RCC 7860 (cell line): ENCODE data around the gene NNAT.
"Not testable (repeated sequence)": the region's sequence is repeated elsewhere in the genome, so short reads cannot be mapped to it uniquely, and the experiment has no call there.

Source experiments
- DNase-seq: peaks from one replicate; pipeline ENCODE4 v3.0.0-alpha.2; 2015; ENCODE audit warnings: low spot score
- FAIRE-seq: peaks from 2 replicates; lab custom pipeline; 2012; peaks lifted over from hg19 to GRCh38; lab: Jason Lieb, UNC

NNAT gene

GRCh38 chr20:37538003-37538402 is 17.0 kb downstream of the NNAT start:
- DNase-seq, result no peak
- FAIRE-seq, result no peak

GRCh38 chr20:37539424-37539823 is 18.4 kb downstream of the NNAT start:
- no peak for DNase-seq
- no peak for FAIRE-seq

- no peak for DNase-seq
- FAIRE-seq, result no peak
These were observed 19.0 kb downstream of the NNAT start for GRCh38 chr20:37540001-37540400.

GRCh38 chr20:37540838-37541237 is 19.8 kb downstream of the NNAT start:
- FAIRE-seq, DNase-seq: not testable (repeated sequence)

GRCh38 chr20:37541326-37541725 is 20.3 kb downstream of the NNAT start:
- DNase-seq (no peak), FAIRE-seq (no peak)

GRCh38 chr20:37542281-37542680 is 21.2 kb downstream of the NNAT start:
- FAIRE-seq (no peak), DNase-seq (peak; percentile 54)

- FAIRE-seq (no peak), DNase-seq (no peak)
These were observed 22.8 kb downstream of the NNAT start for GRCh38 chr20:37543828-37544227.

- FAIRE-seq (no peak), DNase-seq (no peak)
These were observed 23.3 kb downstream of the NNAT start for GRCh38 chr20:37544386-37544785.

- DNase-seq (no peak), FAIRE-seq (no peak)
These were observed 24.5 kb downstream of the NNAT start for GRCh38 chr20:37545516-37545915.

GRCh38 chr20:37547912-37548311 is 26.9 kb downstream of the NNAT start:
- FAIRE-seq (no peak), DNase-seq (no peak)

GRCh38 chr20:37550101-37550920 is 29.3 kb downstream of the NNAT start:
- FAIRE-seq, DNase-seq: not testable (repeated sequence)

- not testable (repeated sequence) for DNase-seq, FAIRE-seq
These were observed 30.6 kb downstream of the NNAT start for GRCh38 chr20:37551660-37552059.

GRCh38 chr20:37552415-37552814 is 31.4 kb downstream of the NNAT start:
- FAIRE-seq (no peak), DNase-seq (peak; percentile 16)

- DNase-seq, FAIRE-seq: not testable (repeated sequence)
These were observed 33.8 kb downstream of the NNAT start for GRCh38 chr20:37554721-37555298.

- FAIRE-seq (no peak), DNase-seq (no peak)
These were observed 35.5 kb downstream of the NNAT start for GRCh38 chr20:37556538-37556937.

GRCh38 chr20:37558306-37558705 is 37.3 kb downstream of the NNAT start:
- DNase-seq (no peak), FAIRE-seq (no peak)

- no peak for FAIRE-seq
- DNase-seq, result no peak
These were observed 37.7 kb downstream of the NNAT start for GRCh38 chr20:37558779-37559178.

GRCh38 chr20:37559312-37560027 is 38.4 kb downstream of the NNAT start:
- DNase-seq (no peak), FAIRE-seq (no peak)

GRCh38 chr20:37560629-37561028 is 39.6 kb downstream of the NNAT start:
- FAIRE-seq, result no peak
- no peak for DNase-seq

GRCh38 chr20:37562695-37563480 is 41.8 kb downstream of the NNAT start:
- DNase-seq (no peak), FAIRE-seq (no peak)

- no peak for FAIRE-seq
- no peak for DNase-seq
These were observed 43.0 kb downstream of the NNAT start for GRCh38 chr20:37564016-37564387.
